ENCODE data around the gene GNRH2.

The GNRH2 gene

GRCh38 chr20:3084283-3084985 is 41.0 kb downstream of the GNRH2 start, which contains the start of gene AVP:
AVP (minus strand) TSS chr20:3084724; CDS start chr20:3084674, 50 bp downstream.
- no peak within 1 kb of the TSS for H3K4me3 ChIP-seq (ENCODE audit: low read depth, low read length)
- TF ChIP-seq CTCF (IDR thresholded peaks at IDR 0.05; ENCODE audit: insufficient read depth, low read depth, low read length, missing control alignments): no peak
- DNase-seq (ENCODE audit: low read depth): no peak

- DNase-seq (ENCODE audit: low read depth): no peak
- no peak for TF ChIP-seq CTCF (IDR thresholded peaks at IDR 0.05; ENCODE audit: insufficient read depth, low read depth, low read length, missing control alignments)
- no peak overlapping the region for H3K4me3 ChIP-seq (ENCODE audit: low read depth, low read length)
Measured at GRCh38 chr20:3084986-3085360, 41.6 kb downstream of the GNRH2 start.

- DNase-seq (ENCODE audit: low read depth): no peak
- H3K4me3 ChIP-seq (ENCODE audit: low read depth, low read length): no peak overlapping the region
- TF ChIP-seq CTCF (IDR thresholded peaks at IDR 0.05; ENCODE audit: insufficient read depth, low read depth, low read length, missing control alignments): no peak
Measured at GRCh38 chr20:3085571-3086072, 42.2 kb downstream of the GNRH2 start.

- DNase-seq (ENCODE audit: low read depth): no peak
- no peak overlapping the region for H3K4me3 ChIP-seq (ENCODE audit: low read depth, low read length)
- no peak for TF ChIP-seq CTCF (IDR thresholded peaks at IDR 0.05; ENCODE audit: insufficient read depth, low read depth, low read length, missing control alignments)
Measured at GRCh38 chr20:3088031-3088430, 44.6 kb downstream of the GNRH2 start.

- DNase-seq (ENCODE audit: low read depth): no peak
Measured at GRCh38 chr20:3090565-3090964, 47.1 kb downstream of the GNRH2 start.

GRCh38 chr20:3092611-3093379 is 49.4 kb downstream of the GNRH2 start:
- TF ChIP-seq CTCF (IDR thresholded peaks at IDR 0.05; ENCODE audit: insufficient read depth, low read depth, low read length, missing control alignments): no peak
- H3K4me3 ChIP-seq (ENCODE audit: low read depth, low read length): no peak overlapping the region
- DNase-seq (ENCODE audit: low read depth): no peak

More at GRCh38 chr20:3090565-3090964, 47.1 kb downstream of the GNRH2 start:
- H3K4me3 ChIP-seq (ENCODE audit: low read depth, low read length): no peak overlapping the region
- no peak for TF ChIP-seq CTCF (IDR thresholded peaks at IDR 0.05; ENCODE audit: insufficient read depth, low read depth, low read length, missing control alignments)

Measured in GM12865 (cell line).